GM10266 (cell line): Measurements from ENCODE around the gene TMEM43.

Experiments used
- DNase-seq: peaks from one replicate; pipeline ENCODE4 v3.0.0; 2012; ENCODE audit errors: extremely low spot score
- CTCF ChIP-seq: IDR thresholded peaks from 2 replicates; pipeline ENCODE4 v1.5.1; 2012; ENCODE audit warnings: mild to moderate bottlenecking, low read depth; ENCODE audit not compliant: control insufficient read depth, insufficient read depth; ENCODE audit errors: missing control alignments

Gene TMEM43

GRCh38 chr3:14162178-14162577, 37.3 kb downstream of the TMEM43 start:
- TF ChIP-seq CTCF = no peak
- DNase-seq = no peak

GRCh38 chr3:14166877-14167603, 42.2 kb downstream of the TMEM43 start:
- TF ChIP-seq CTCF = no peak
- DNase-seq = no peak

- TF ChIP-seq CTCF = no peak
- no peak for DNase-seq
Measured at GRCh38 chr3:14169435-14169834, 44.6 kb downstream of the TMEM43 start.

- no peak for DNase-seq
- TF ChIP-seq CTCF = no peak
Measured at GRCh38 chr3:14169871-14170270, 45.0 kb downstream of the TMEM43 start.

- TF ChIP-seq CTCF = no peak
- no peak for DNase-seq
Measured at GRCh38 chr3:14170531-14171159, 45.8 kb downstream of the TMEM43 start.

- DNase-seq = no peak
- TF ChIP-seq CTCF = no peak
Measured at GRCh38 chr3:14172496-14172895, 47.6 kb downstream of the TMEM43 start.

- TF ChIP-seq CTCF = no peak
- DNase-seq = no peak
Measured at GRCh38 chr3:14174483-14174882, 49.6 kb downstream of the TMEM43 start.
